Measurements from ENCODE around the gene HSD17B12.

DNA sequence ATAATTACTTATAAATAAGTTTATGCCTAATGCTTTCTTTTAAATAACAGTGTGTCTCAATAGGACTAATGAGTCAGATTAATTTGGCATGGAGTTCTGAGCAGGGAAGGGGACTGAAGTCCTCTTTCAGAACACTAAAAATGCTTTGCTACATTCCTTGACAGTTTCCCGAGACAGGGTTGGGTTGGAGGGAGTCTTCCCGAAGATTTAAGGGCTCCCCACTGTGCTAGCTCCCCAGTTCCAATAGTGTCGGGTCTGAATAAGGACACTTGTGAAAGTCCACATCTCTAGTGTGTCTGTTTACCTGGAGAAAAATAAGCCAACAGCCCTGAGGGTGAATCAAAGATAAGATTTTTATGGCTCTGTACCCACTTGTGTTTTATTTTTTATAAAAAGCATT is 41.8 kb upstream of the HSD17B12 start:
- TF ChIP-seq, protein P1, sequence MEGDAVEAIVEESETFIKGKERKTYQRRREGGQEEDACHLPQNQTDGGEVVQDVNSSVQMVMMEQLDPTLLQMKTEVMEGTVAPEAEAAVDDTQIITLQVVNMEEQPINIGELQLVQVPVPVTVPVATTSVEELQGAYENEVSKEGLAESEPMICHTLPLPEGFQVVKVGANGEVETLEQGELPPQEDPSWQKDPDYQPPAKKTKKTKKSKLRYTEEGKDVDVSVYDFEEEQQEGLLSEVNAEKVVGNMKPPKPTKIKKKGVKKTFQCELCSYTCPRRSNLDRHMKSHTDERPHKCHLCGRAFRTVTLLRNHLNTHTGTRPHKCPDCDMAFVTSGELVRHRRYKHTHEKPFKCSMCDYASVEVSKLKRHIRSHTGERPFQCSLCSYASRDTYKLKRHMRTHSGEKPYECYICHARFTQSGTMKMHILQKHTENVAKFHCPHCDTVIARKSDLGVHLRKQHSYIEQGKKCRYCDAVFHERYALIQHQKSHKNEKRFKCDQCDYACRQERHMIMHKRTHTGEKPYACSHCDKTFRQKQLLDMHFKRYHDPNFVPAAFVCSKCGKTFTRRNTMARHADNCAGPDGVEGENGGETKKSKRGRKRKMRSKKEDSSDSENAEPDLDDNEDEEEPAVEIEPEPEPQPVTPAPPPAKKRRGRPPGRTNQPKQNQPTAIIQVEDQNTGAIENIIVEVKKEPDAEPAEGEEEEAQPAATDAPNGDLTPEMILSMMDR (conservative IDR thresholded peaks at IDR 0.05) = no peak
- no peak for TF ChIP-seq ZFX (IDR thresholded peaks at IDR 0.05)

Data from C4-2B (cell line).